GM23338 (cell line): ENCODE data around the gene PIEZO2. TPM values are rescaled to one million over a fixed set of nuclear protein-coding genes. Genes with fewer than 3 reads are reported as not detected.
A peak's percentile ranks its signal among the peaks of the same experiment; 100 is the strongest.

Experiments
- ATAC-seq: fragments of 200-7000 bp; cut with Tn5 transposase; 3 replicates; pipeline ENCODE4 v1.9.1; 2020
- DNase-seq: peaks from one replicate; pipeline ENCODE4 v3.0.0-alpha.2; 2015; ENCODE audit warnings: low spot score
- H2AFZ ChIP-seq: fragments of 200-600 bp; sonication (generic); 2 replicates; pipeline ENCODE4 v1.8.0; 2016; ENCODE audit warnings: antibody characterized with exemption, mild to moderate bottlenecking, moderate library complexity
- H3F3A ChIP-seq: fragments of 200-600 bp; sonication (generic); replicated peaks from 2 replicates; pipeline ENCODE4 v1.8.0; 2017; ENCODE audit warnings: antibody characterized with exemption, mixed run types, low read depth
- H3K27ac ChIP-seq: fragments of 200-600 bp; sonication (generic); 2 replicates; pipeline ENCODE4 v1.6.1; 2016; ENCODE audit warnings: low read depth
- H3K27me3 ChIP-seq: fragments of 200-600 bp; sonication (generic); 2 replicates; pipeline ENCODE4 v1.8.0; 2016; ENCODE audit warnings: mild to moderate bottlenecking, mixed run types, moderate library complexity; ENCODE audit not compliant: insufficient read depth
- H3K36me3 ChIP-seq: fragments of 200-600 bp; sonication (generic); 2 replicates; pipeline ENCODE4 v1.8.0; 2016; ENCODE audit warnings: mild to moderate bottlenecking; ENCODE audit not compliant: insufficient read depth
- H3K4me1 ChIP-seq: fragments of 200-600 bp; sonication (generic); 2 replicates; pipeline ENCODE4 v1.8.0; 2016; ENCODE audit warnings: mild to moderate bottlenecking, moderate library complexity; ENCODE audit not compliant: insufficient read depth
- H3K4me2 ChIP-seq: fragments of 200-600 bp; sonication (generic); 2 replicates; pipeline ENCODE4 v1.7.1; 2017; ENCODE audit warnings: mixed run types
- H3K4me3 ChIP-seq: fragments of 200-600 bp; sonication (generic); 2 replicates; pipeline ENCODE4 v1.6.1; 2016; ENCODE audit warnings: mixed run types
- H3K79me2 ChIP-seq: fragments of 200-600 bp; sonication (generic); replicated peaks from 2 replicates; pipeline ENCODE4 v1.8.0; 2017; ENCODE audit warnings: mild to moderate bottlenecking; ENCODE audit not compliant: insufficient read depth
- H3K9me2 ChIP-seq: fragments of 200-600 bp; sonication (generic); 2 replicates; pipeline ENCODE4 v1.8.0; 2017; ENCODE audit not compliant: insufficient read depth
- H4K20me1 ChIP-seq: fragments of 200-600 bp; sonication (generic); replicated peaks from 2 replicates; pipeline ENCODE4 v1.8.0; 2017; ENCODE audit warnings: mild to moderate bottlenecking; ENCODE audit not compliant: insufficient read depth
- H3K27ac Mint-ChIP-seq: 2 replicates; pipeline ENCODE4 v1.8.0; 2020; ENCODE audit warnings: inconsistent platforms, mild to moderate bottlenecking, moderate library complexity, mixed read lengths
- H3K27me3 Mint-ChIP-seq: 3 replicates; pipeline ENCODE4 v1.8.0; 2022; ENCODE audit warnings: low read depth, mild to moderate bottlenecking, moderate library complexity, mixed read lengths, inconsistent platforms; ENCODE audit not compliant: insufficient read depth, poor library complexity
- H3K36me3 Mint-ChIP-seq: 3 replicates; pipeline ENCODE4 v1.8.0; 2021; ENCODE audit warnings: low read depth, mild to moderate bottlenecking, inconsistent platforms, moderate library complexity, mixed read lengths
- H3K4me1 Mint-ChIP-seq: 3 replicates; pipeline ENCODE4 v1.8.0; 2020; ENCODE audit warnings: mild to moderate bottlenecking, inconsistent platforms, mixed read lengths
- H3K4me3 Mint-ChIP-seq: 3 replicates; pipeline ENCODE4 v1.8.0; 2021; ENCODE audit warnings: moderate library complexity, mild to moderate bottlenecking, inconsistent platforms, mixed read lengths
- H3K9me3 Mint-ChIP-seq: 3 replicates; pipeline ENCODE4 v1.8.0; 2020; ENCODE audit warnings: moderate library complexity, mild to moderate bottlenecking, inconsistent platforms, mixed read lengths
- CREB1 ChIP-seq: fragments of 250-450 bp; sonication (Bioruptor Pico); IDR thresholded peaks from 2 replicates; pipeline ENCODE4 v1.5.0; 2020; ENCODE audit warnings: low read depth, mild to moderate bottlenecking, moderate library complexity
- CTCF ChIP-seq, 2 experiments: fragments of 200-600 bp in 1 of 2; sonication (generic) in 1 of 2; conservative IDR thresholded peaks; 2 replicates each; pipeline versions ENCODE4 v1.5.1 to v1.6.1; 2016 to 2017; ENCODE audit warnings: antibody characterized with exemption in 2 of 2, low read depth in 2 of 2, mild to moderate bottlenecking in 2 of 2, moderate library complexity in 1 of 2
- EZH2 ChIP-seq: fragments of 200-600 bp; sonication (generic); IDR thresholded peaks from one replicate; pipeline ENCODE4 v1.8.0; 2017; ENCODE audit warnings: antibody characterized with exemption, mild to moderate bottlenecking, low read depth; ENCODE audit not compliant: unreplicated experiment
- EZH2phosphoT487 ChIP-seq: fragments of 200-600 bp; sonication (generic); IDR thresholded peaks from one replicate; pipeline ENCODE4 v1.8.1; 2018; ENCODE audit warnings: antibody characterized with exemption; ENCODE audit not compliant: unreplicated experiment
- NANOG ChIP-seq: IDR thresholded peaks from 2 replicates; pipeline ENCODE4 v1.6.1; 2016; ENCODE audit warnings: antibody characterized with exemption, borderline replicate concordance
- POLR2AphosphoS5 ChIP-seq: IDR thresholded peaks from 2 replicates; pipeline ENCODE4 v1.6.1; 2016; ENCODE audit warnings: antibody characterized with exemption, low read depth
- REST ChIP-seq: IDR thresholded peaks from one replicate; pipeline ENCODE4 v1.6.1; 2018; ENCODE audit warnings: antibody characterized with exemption; ENCODE audit not compliant: unreplicated experiment
- STAT1 ChIP-seq: IDR thresholded peaks from one replicate; pipeline ENCODE4 v1.6.1; 2016; ENCODE audit warnings: antibody characterized with exemption; ENCODE audit not compliant: unreplicated experiment
- ZNF114 ChIP-seq: fragments of 250-450 bp; sonication (Bioruptor Pico); IDR thresholded peaks from 2 replicates; pipeline ENCODE4 v1.5.0; 2020; ENCODE audit warnings: mild to moderate bottlenecking, moderate library complexity
- ZNF331 ChIP-seq: fragments of 250-450 bp; sonication (Bioruptor Pico); IDR thresholded peaks from 2 replicates; pipeline ENCODE4 v1.5.0; 2020; ENCODE audit warnings: low read depth, mild to moderate bottlenecking, moderate library complexity
- polyA plus RNA-seq: library from polyadenylated mRNA; unstranded; fragments of >200 nt; fragmentation: Nextera tagmentation; extraction: Ambion mirVana; gene quantifications from 2 replicates; pipeline ENCODE4 v1.2.1, GENCODE V29; 2016
- total RNA-seq: library from RNA; depleted of rRNA; stranded (reverse); fragments of >200 nt; shearing (Covaris generic); gene quantifications from 2 replicates; pipeline ENCODE4 v1.2.3, GENCODE V29; 2014
- TF ChIP-seq, protein P1 (sequence below): IDR thresholded peaks from 2 replicates; pipeline ENCODE4 v1.6.1; 2016; ENCODE audit warnings: antibody characterized with exemption

The PIEZO2 gene
- total and polyA plus RNA-seq, 2 experiments from 2014 or later: 4.8 to 8.2 TPM

GRCh38 chr18:10736984-10737383, 412.4 kb downstream of the PIEZO2 start:
- Histone ChIP-seq H2AFZ (no peak overlapping the region), H4K20me1 (no peaks in the 10 kb centered on the region)
- peak; percentile 72 for ATAC-seq

GRCh38 chr18:10732990-10733389, 416.4 kb downstream of the PIEZO2 start:
- Mint-ChIP-seq H3K36me3 (peaks cover 14% of the 10 kb centered on the region; the same call in 2 of the 3 replicates), H3K4me1 (peaks cover 19% of the 10 kb centered on the region), H3K4me3 (peak overlapping the region; percentile 2; the same call in 1 of the 3 replicates), H3K9me3 (no peaks in the 10 kb centered on the region; the same call in 2 of the 3 replicates), H3K27ac (peak overlapping the region; percentile 94), H3K27me3 (no peaks in the 10 kb centered on the region)
- H3K27ac ChIP-seq: peak overlapping the region; percentile 27
- peak; percentile 38 for DNase-seq
- no peaks in the 10 kb centered on the region for H3K27me3 ChIP-seq
- no peak overlapping the region for H3K4me3 ChIP-seq
- peaks cover 17% of the 10 kb centered on the region for H3K4me1 ChIP-seq
- H3K36me3 ChIP-seq: no peaks in the 10 kb centered on the region
- H2AFZ ChIP-seq: no peak overlapping the region
- no peaks in the 10 kb centered on the region for H4K20me1 ChIP-seq
- H3K9me2 ChIP-seq: no peaks in the 10 kb centered on the region
- H3F3A ChIP-seq: no peaks in the 10 kb centered on the region
- 0 out of 2 replicates have a peak overlapping the region, but pooled peaks have one; percentile 3 for H3K4me2 ChIP-seq
- H3K79me2 ChIP-seq: no peaks in the 10 kb centered on the region
- peak; percentile 81 for ATAC-seq
- TF ChIP-seq POLR2AphosphoS5 (no peak), CREB1 (CRISPR knock-in tag) (no peak), NANOG (no peak), ZNF331 (CRISPR knock-in tag) (no peak), EZH2phosphoT487 (no peak), CTCF (conservative IDR thresholded peaks at IDR 0.05; ENCODE audit: low read depth in 2 of 2) (no peak), ZNF114 (CRISPR knock-in tag) (no peak), EZH2 (no peak), STAT1 (no peak)

More at GRCh38 chr18:10736984-10737383, 412.4 kb downstream of the PIEZO2 start:
- Mint-ChIP-seq H3K27me3 (no peaks in the 10 kb centered on the region), H3K27ac (no peak overlapping the region), H3K4me3 (no peak overlapping the region), H3K9me3 (no peaks in the 10 kb centered on the region; the same call in 2 of the 3 replicates), H3K4me1 (peaks cover 10% of the 10 kb centered on the region), H3K36me3 (peaks cover 10% of the 10 kb centered on the region; the same call in 1 of the 3 replicates)
- TF ChIP-seq, protein P1, sequence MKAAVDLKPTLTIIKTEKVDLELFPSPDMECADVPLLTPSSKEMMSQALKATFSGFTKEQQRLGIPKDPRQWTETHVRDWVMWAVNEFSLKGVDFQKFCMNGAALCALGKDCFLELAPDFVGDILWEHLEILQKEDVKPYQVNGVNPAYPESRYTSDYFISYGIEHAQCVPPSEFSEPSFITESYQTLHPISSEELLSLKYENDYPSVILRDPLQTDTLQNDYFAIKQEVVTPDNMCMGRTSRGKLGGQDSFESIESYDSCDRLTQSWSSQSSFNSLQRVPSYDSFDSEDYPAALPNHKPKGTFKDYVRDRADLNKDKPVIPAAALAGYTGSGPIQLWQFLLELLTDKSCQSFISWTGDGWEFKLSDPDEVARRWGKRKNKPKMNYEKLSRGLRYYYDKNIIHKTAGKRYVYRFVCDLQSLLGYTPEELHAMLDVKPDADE: no peak
- peak; percentile 71 for TF ChIP-seq REST
- Histone ChIP-seq H3K4me1 (peaks cover 10% of the 10 kb centered on the region), H3K36me3 (no peaks in the 10 kb centered on the region), H3K27ac (no peak overlapping the region), H3K27me3 (no peaks in the 10 kb centered on the region), H3K4me3 (no peak overlapping the region), H3K9me2 (no peaks in the 10 kb centered on the region), H3K4me2 (no peak overlapping the region), H3K79me2 (no peaks in the 10 kb centered on the region), H3F3A (no peaks in the 10 kb centered on the region)
- peak; percentile 16 for DNase-seq
